SK-N-SH treated with all-trans-retinoic acid at 6 μM for 48 hours (cell line): ENCODE data around the gene ZNF625.

Experiments used
- OSR1 ChIP-seq: fragments of 250-450 bp; sonication (Bioruptor Pico); IDR thresholded peaks from 2 replicates; pipeline ENCODE4 v1.8.0; 2022; ENCODE audit warnings: moderate library complexity, mild to moderate bottlenecking, inconsistent platforms
- PATZ1 ChIP-seq: fragments of 250-450 bp; sonication (Bioruptor Pico); IDR thresholded peaks from 2 replicates; pipeline ENCODE4 v1.8.0; 2020; ENCODE audit warnings: mild to moderate bottlenecking, moderate library complexity, borderline replicate concordance
- ZFP30 ChIP-seq: fragments of 450-650 bp; formaldehyde crosslinking; IDR thresholded peaks from 2 replicates; pipeline ENCODE4 v1.5.0; 2022; ENCODE audit warnings: mild to moderate bottlenecking, moderate library complexity

GRCh38 chr19:12141405-12141736 is 15.2 kb downstream of the ZNF625 start:
- TF ChIP-seq ZFP30 (CRISPR knock-in tag), result no peak
- TF ChIP-seq OSR1, result no peak
- TF ChIP-seq PATZ1, result no peak
